HepG2 (cell line): ENCODE data around the gene WWTR1. TPM values are rescaled to one million over a fixed set of nuclear protein-coding genes. Genes with fewer than 3 reads are reported as not detected.

Experiments
- ATAC-seq: fragments of 200-7000 bp; cut with Tn5 transposase; 3 replicates; pipeline ENCODE4 v1.9.1; 2020; ENCODE audit warnings: mild to moderate bottlenecking, moderate library complexity
- BruUV-seq: library from RNA; stranded (reverse); fragments of 400-500 nt; replicated peaks from 2 replicates; lab custom pipeline; 2021; lab: Mats Ljungman, UMichigan
- CTCF ChIA-PET: fragments of 300-600 bp; formaldehyde crosslinking; extraction: SDS; loops from one replicate; lab custom pipeline; 2021; ENCODE audit warnings: low total read pairs, inconsistent platforms, low intra/inter-chr PET ratio; lab: Yijun Ruan, JAX
- POLR2A ChIA-PET: fragments of 350-600 bp; sonication (Branson Sonifier 250); formaldehyde crosslinking; loops from one replicate; lab custom pipeline; 2020; ENCODE audit warnings: antibody characterized with exemption, inconsistent platforms; lab: Yijun Ruan, JAX
- DNase-seq: peaks from one replicate; pipeline ENCODE4 v3.0.0-alpha.2; 2015; ENCODE audit warnings: low spot score
- FAIRE-seq: peaks from 3 replicates; lab custom pipeline; 2011; peaks lifted over from hg19 to GRCh38; lab: Jason Lieb, UNC
- H2AFZ ChIP-seq: one replicate; pipeline ENCODE4 v1.6.1; 2011; ENCODE audit warnings: low read length, inconsistent platforms
- H3K27ac ChIP-seq: fragments of 300-600 bp; 3 replicates; pipeline ENCODE4 v1.8.0; 2011; ENCODE audit warnings: mixed run types, mild to moderate bottlenecking, mixed read lengths, low read length, inconsistent platforms; ENCODE audit not compliant: insufficient read depth; ENCODE audit errors: extremely low read length
- H3K27me3 ChIP-seq, 2 experiments: fragments of 200-600 bp in 1 of 2; 2 replicates in 1 of 2; 3 replicates in 1 of 2; pipeline versions ENCODE4 v1.6.0 to v1.8.0; 2011; ENCODE audit warnings: low read length in 2 of 2, mild to moderate bottlenecking in 2 of 2, moderate library complexity in 2 of 2, inconsistent platforms in 1 of 2; ENCODE audit not compliant: insufficient read depth in 2 of 2, control insufficient read depth in 1 of 2
- H3K36me3 ChIP-seq, 2 experiments: fragments of 200-600 bp in 1 of 2; replicated peaks in 1 of 2; 2 replicates in 1 of 2; 3 replicates in 1 of 2; pipeline versions ENCODE4 v1.5.1 to v1.8.0; 2011; ENCODE audit warnings: low read length in 2 of 2, inconsistent platforms in 1 of 2; ENCODE audit not compliant: insufficient read depth in 2 of 2, control insufficient read depth in 1 of 2
- H3K4me1 ChIP-seq: 2 replicates; pipeline ENCODE4 v1.5.1; 2012; ENCODE audit warnings: low read length, inconsistent platforms; ENCODE audit not compliant: insufficient read depth
- H3K4me2 ChIP-seq: 2 replicates; pipeline ENCODE4 v1.6.0; 2011; ENCODE audit warnings: low read depth, low read length, inconsistent platforms
- H3K4me3 ChIP-seq, 3 experiments: fragments of 200-600 bp in 1 of 3; sonication (generic), shearing (Covaris generic) in 1 of 3; replicated peaks in 1 of 3; 2 replicates each; pipeline ENCODE4 v1.5.1; 2011 to 2016; ENCODE audit warnings: low read length in 3 of 3, inconsistent platforms in 2 of 3, low read depth in 2 of 3, mild to moderate bottlenecking in 2 of 3, control low read depth in 1 of 3, mixed read lengths in 1 of 3; ENCODE audit not compliant: insufficient read depth in 1 of 3
- H3K79me2 ChIP-seq: one replicate; pipeline ENCODE4 v1.6.1; 2011; ENCODE audit warnings: low read length, inconsistent platforms; ENCODE audit not compliant: insufficient read depth
- H3K9ac ChIP-seq: 2 replicates; pipeline ENCODE4 v1.6.0; 2011; ENCODE audit warnings: mild to moderate bottlenecking, low read depth, low read length, inconsistent platforms; ENCODE audit not compliant: insufficient read depth
- H3K9me3 ChIP-seq: 2 replicates; pipeline ENCODE4 v1.5.1; 2012; ENCODE audit warnings: mild to moderate bottlenecking, low read length
- H4K20me1 ChIP-seq: 2 replicates; pipeline ENCODE4 v1.6.0; 2011; ENCODE audit warnings: inconsistent platforms, mild to moderate bottlenecking, low read length, moderate library complexity; ENCODE audit not compliant: insufficient read depth
- AKAP8 ChIP-seq: sonication (generic); formaldehyde crosslinking; IDR thresholded peaks from 2 replicates; pipeline ENCODE4 v1.5.1; 2020; ENCODE audit warnings: mild to moderate bottlenecking, missing genetic modification reagents
- ARID5B ChIP-seq: IDR thresholded peaks from 2 replicates; pipeline ENCODE4 v1.4.0; 2020; ENCODE audit warnings: mild to moderate bottlenecking, missing genetic modification reagents
- HNF1A ChIP-seq, 2 experiments: sonication (generic) in 1 of 2; formaldehyde crosslinking in 1 of 2; IDR thresholded peaks; 2 replicates each; pipeline versions ENCODE4 v1.4.0 to v1.6.1; 2016 to 2020; ENCODE audit warnings: borderline replicate concordance in 1 of 2, low read depth in 1 of 2, mild to moderate bottlenecking in 1 of 2, missing genetic modification reagents in 1 of 2
- XRCC5 ChIP-seq: fragments of 200-400 bp; formaldehyde crosslinking; optimal IDR thresholded peaks from 2 replicates; pipeline ENCODE3; 2017; ENCODE audit warnings: mild to moderate bottlenecking, low read length
- ZNF326 ChIP-seq: sonication (generic); formaldehyde crosslinking; IDR thresholded peaks from 2 replicates; pipeline ENCODE4 v1.4.0; 2020; ENCODE audit warnings: missing genetic modification reagents, borderline replicate concordance
- ZNF513 ChIP-seq: sonication (generic); formaldehyde crosslinking; conservative IDR thresholded peaks from 2 replicates; pipeline ENCODE4 v1.5.0; 2020; ENCODE audit warnings: missing genetic modification reagents
- ZNF7 ChIP-seq: IDR thresholded peaks from 2 replicates; pipeline ENCODE4 v1.6.1; 2016; ENCODE audit warnings: missing biosample characterization, missing genetic modification reagents
- ZNF784 ChIP-seq: sonication (generic); formaldehyde crosslinking; IDR thresholded peaks from 2 replicates; pipeline ENCODE4 v1.5.1; 2020; ENCODE audit warnings: missing genetic modification reagents, mild to moderate bottlenecking, borderline replicate concordance
- ZSCAN9 ChIP-seq: IDR thresholded peaks from 2 replicates; pipeline ENCODE4 v1.6.1; 2016; ENCODE audit warnings: borderline replicate concordance
- WGBS: methylation state at CpG from one replicate; pipeline ENCODE4 v1.1.6; 2017; ENCODE audit warnings: low lambda C conversion rate; 5-methylcytosine and 5-hydroxymethylcytosine counted together
- in situ Hi-C: cut with HindIII; loops from 2 replicates; pipeline ENCODE4 v1.10.0; 2017; ENCODE audit warnings: low pct_unique_long_range_greater_than_20kb; ENCODE audit not compliant: extremely low pct_ligation_motif_present
- intact Hi-C: fragments of 100-400 bp; cut with micrococcal nuclease; formaldehyde crosslinking; loops from one replicate; pipeline ENCODE4 v1.10.0; 2022; ENCODE audit not compliant: unreplicated experiment
- polyA plus RNA-seq, 8 experiments: library from polyadenylated mRNA; depleted of rRNA in 3 of 8; stranded (reverse) in 7 of 8; unstranded in 1 of 8; fragments of >200 nt; fragmentation: Illumina TruSeq in 4 of 8; extraction: Trizol in 4 of 8; gene quantifications; 2 replicates each; pipeline versions ENCODE4 v1.2.1 to v1.2.3, GENCODE V29; 2011 to 2016; ENCODE audit warnings: low read depth in 4 of 8, missing spikeins in 1 of 8, mixed read lengths in 1 of 8; ENCODE audit not compliant: insufficient read depth in 1 of 8
- total RNA-seq, 5 experiments: library from RNA; depleted of rRNA; stranded (reverse); fragments of >200 nt; fragmentation: Illumina TruSeq; extraction: Trizol; gene quantifications; 2 replicates each; pipeline ENCODE4 v1.2.3, GENCODE V29; 2016; ENCODE audit warnings: low read depth in 1 of 5

WWTR1 gene
- total and polyA plus RNA-seq, 2 of the 13 experiments (the other 11 are each of a cell fraction or from before 2014, with no cell fraction given) = 19.7 to 139 TPM

- TF ChIP-seq HNF1A (IDR thresholded peaks at IDR 0.05; ENCODE audit: low read depth) (no peak), HNF1A (CRISPR knock-in tag; IDR thresholded peaks at IDR 0.05; ENCODE audit: borderline replicate concordance) (no peak)
These were observed 16.7 kb downstream of the WWTR1 start (continued) for GRCh38 chr3:149640976-149641728.

GRCh38 chr3:149639093-149639486, 18.7 kb downstream of the WWTR1 start:
- ATAC-seq (no peak), FAIRE-seq (no peak), DNase-seq (no peak)
- Histone ChIP-seq H4K20me1 (peaks cover 36% of the 10 kb centered on the region), H3K4me2 (no peak overlapping the region), H3K4me3 (no peak overlapping the region), H3K36me3 (peaks cover 11 to 22% of the 10 kb centered on the region in 2 experiments; a peak in 4 of 5 replicates), H3K9me3 (no peaks in the 10 kb centered on the region), H3K4me1 (peaks cover 100% of the 10 kb centered on the region), H2AFZ (no peak overlapping the region), H3K9ac (0 out of 2 replicates have a peak overlapping the region, but pooled peaks have one; percentile 14), H3K27me3 (no peaks in the 10 kb centered on the region), H3K27ac (peak overlapping the region; percentile 18), H3K79me2 (peaks cover 93% of the 10 kb centered on the region)
- BruUV-seq = no TSS peak
- in situ Hi-C loops = no loop called here
- CTCF ChIA-PET = no interaction called here
- WGBS = 92% methylated on average over 2 of the region's 2 CpGs
- intact Hi-C loops = no loop called here
- POLR2A ChIA-PET = interaction anchor here (1.2 kb wide), 1 partner anchor 10 kb away, joined by 3 read pairs; no protein-coding TSS in a partner anchor
- no peak for TF ChIP-seq ZNF513 (CRISPR knock-in tag)
- TF ChIP-seq ZNF326 (CRISPR knock-in tag) = no peak
- TF ChIP-seq XRCC5 = no peak
- no peak for TF ChIP-seq ZNF7 (CRISPR knock-in tag)
- TF ChIP-seq ZSCAN9 (CRISPR knock-in tag) = no peak
- TF ChIP-seq ZNF784 (CRISPR knock-in tag) = no peak
- TF ChIP-seq ARID5B (CRISPR knock-in tag) = no peak
- no peak for TF ChIP-seq AKAP8 (CRISPR knock-in tag)
